ENCODE data around the gene CCDC88C. TPM values are rescaled to one million over a fixed set of nuclear protein-coding genes. Genes with fewer than 3 reads are reported as not detected.

Gene CCDC88C
- total and polyA plus RNA-seq, 2 donors = 25.6 to 47.4 TPM

DNA sequence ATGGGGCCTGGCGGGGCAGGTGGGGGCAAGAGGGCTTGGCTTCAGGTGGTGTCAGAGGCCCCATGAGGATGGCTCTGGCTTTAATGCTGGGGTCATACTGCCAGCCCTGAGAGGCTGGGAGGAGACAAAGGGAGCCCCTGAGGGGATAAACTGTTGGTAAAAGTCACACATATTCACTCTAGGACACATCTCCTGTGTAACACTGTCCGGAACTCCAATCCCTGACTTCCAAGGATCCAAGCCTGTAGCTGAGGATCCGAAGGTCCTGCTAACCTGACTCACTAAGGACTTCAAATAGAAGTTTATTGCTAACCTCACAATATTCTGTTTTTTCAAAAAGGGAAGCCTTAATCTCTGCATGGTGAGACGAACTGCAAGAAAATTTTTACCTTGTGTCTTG is 134.0 kb downstream of the CCDC88C start:
- Histone ChIP-seq H3K9me3 (ENCODE audit: control insufficient read depth in 2 of 2, insufficient read depth in 1 of 2, low read length in 1 of 2) (peaks cover 1 to 8% of the 10 kb centered on the region in 2 donors), H3K36me3 (ENCODE audit: control insufficient read depth in 2 of 2, insufficient read depth in 2 of 2, low read length in 1 of 2) (peaks cover 72 to 95% of the 10 kb centered on the region in 2 donors), H3K4me3 (ENCODE audit: low read length in 2 of 2) (no peak overlapping the region), H3K27me3 (ENCODE audit: control insufficient read depth in 2 of 2, insufficient read depth in 1 of 2, low read length in 1 of 2) (no peaks in the 10 kb centered on the region), H3K4me1 (ENCODE audit: control insufficient read depth in 2 of 2, insufficient read depth in 2 of 2, low read length in 2 of 2) (peaks cover 10 to 49% of the 10 kb centered on the region in 2 donors), H3K27ac (ENCODE audit: low read depth in 1 of 2, low read length in 1 of 2) (no peak overlapping the region)
- WGBS = 96% methylated on average over 4 of the region's 4 CpGs
- DNase-seq (ENCODE audit: low read depth in 6 of 9, low spot score in 9 of 9) = no peak

DNA sequence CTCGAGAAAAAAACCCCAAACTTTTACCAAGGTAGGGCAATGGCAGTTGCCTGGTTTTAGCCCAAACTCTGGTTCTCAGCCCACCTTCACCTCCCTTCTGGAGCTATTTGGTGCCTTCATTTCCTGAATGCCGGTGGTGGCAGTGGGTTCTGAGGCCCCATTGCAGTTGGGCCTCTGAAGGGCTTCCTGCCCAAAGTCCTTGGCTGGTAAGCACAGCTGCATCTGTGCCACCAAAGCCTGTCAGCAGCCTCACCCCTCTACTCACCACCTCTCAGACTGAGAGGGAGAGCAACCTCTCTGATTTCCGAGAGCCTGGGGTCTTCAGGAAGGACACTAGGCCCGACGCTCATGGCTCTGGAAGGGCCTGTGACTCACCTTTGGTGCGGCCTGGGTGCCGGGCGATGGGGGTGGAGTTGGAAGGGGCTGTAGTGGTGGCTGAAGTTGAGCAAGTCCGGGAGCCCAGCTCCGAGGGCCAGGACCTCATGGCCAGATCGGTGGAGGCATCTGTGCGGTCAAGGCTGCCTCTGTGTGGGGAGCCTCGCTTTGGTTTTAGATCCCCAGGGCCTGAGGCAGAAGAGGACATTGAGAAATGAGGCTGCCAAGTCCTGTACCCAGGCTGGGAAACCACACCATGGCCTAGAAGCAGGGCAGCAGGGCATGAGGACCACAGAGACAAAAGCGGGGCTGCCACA is 134.5 kb downstream of the CCDC88C start:
- peaks cover 72 to 96% of the 10 kb centered on the region in 2 donors for H3K36me3 ChIP-seq (ENCODE audit: control insufficient read depth in 2 of 2, insufficient read depth in 2 of 2, low read length in 1 of 2)
- peak in 3 of 9 donors; percentile 37 to 62 (median 48) for DNase-seq (ENCODE audit: low read depth in 6 of 9, low spot score in 9 of 9)
- 74% methylated on average over 14 of the region's 14 CpGs for WGBS

DNA sequence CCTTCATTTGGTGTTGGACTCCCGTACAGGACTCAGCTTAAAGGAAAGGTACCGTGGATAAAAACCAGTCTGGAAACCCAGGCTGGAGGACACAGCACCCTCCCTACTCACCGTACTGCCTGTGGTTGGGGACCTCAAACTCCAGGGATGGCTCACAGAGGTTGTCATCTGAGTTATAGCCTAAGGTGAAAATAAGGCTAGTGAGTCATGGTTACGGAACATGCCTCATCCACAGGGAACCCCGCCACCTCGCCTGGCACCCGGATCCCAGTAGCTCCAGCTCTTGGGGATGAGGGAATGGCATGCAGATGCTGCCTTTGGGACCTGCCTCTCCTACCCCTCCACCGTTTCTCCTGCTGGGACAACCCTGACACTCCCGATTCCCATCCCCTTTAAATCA is 136.3 kb downstream of the CCDC88C start:
- Histone ChIP-seq H3K27me3 (ENCODE audit: control insufficient read depth in 2 of 2, insufficient read depth in 1 of 2, low read length in 1 of 2) (no peaks in the 10 kb centered on the region), H3K9me3 (ENCODE audit: control insufficient read depth in 2 of 2, insufficient read depth in 1 of 2, low read length in 1 of 2) (peaks cover 1 to 8% of the 10 kb centered on the region in 2 donors), H3K36me3 (ENCODE audit: control insufficient read depth in 2 of 2, insufficient read depth in 2 of 2, low read length in 1 of 2) (peaks cover 78 to 98% of the 10 kb centered on the region in 2 donors), H3K27ac (ENCODE audit: low read depth in 1 of 2, low read length in 1 of 2) (no peak overlapping the region), H3K4me3 (ENCODE audit: low read length in 2 of 2) (no peak overlapping the region), H3K4me1 (ENCODE audit: control insufficient read depth in 2 of 2, insufficient read depth in 2 of 2, low read length in 2 of 2) (peaks cover 10 to 49% of the 10 kb centered on the region in 2 donors)
- 98% methylated on average over 9 of the region's 9 CpGs for WGBS
- DNase-seq (ENCODE audit: low read depth in 6 of 9, low spot score in 9 of 9) = no peak

More for the DNA sequence above, 134.5 kb downstream of the CCDC88C start:
- Histone ChIP-seq H3K9me3 (ENCODE audit: control insufficient read depth in 2 of 2, insufficient read depth in 1 of 2, low read length in 1 of 2) (peaks cover 1 to 8% of the 10 kb centered on the region in 2 donors), H3K27me3 (ENCODE audit: control insufficient read depth in 2 of 2, insufficient read depth in 1 of 2, low read length in 1 of 2) (no peaks in the 10 kb centered on the region), H3K27ac (ENCODE audit: low read depth in 1 of 2, low read length in 1 of 2) (peak overlapping the region in 1 of 2 donors; percentile 68), H3K4me1 (ENCODE audit: control insufficient read depth in 2 of 2, insufficient read depth in 2 of 2, low read length in 2 of 2) (peaks cover 10 to 49% of the 10 kb centered on the region in 2 donors), H3K4me3 (ENCODE audit: low read length in 2 of 2) (no peak overlapping the region)

DNA sequence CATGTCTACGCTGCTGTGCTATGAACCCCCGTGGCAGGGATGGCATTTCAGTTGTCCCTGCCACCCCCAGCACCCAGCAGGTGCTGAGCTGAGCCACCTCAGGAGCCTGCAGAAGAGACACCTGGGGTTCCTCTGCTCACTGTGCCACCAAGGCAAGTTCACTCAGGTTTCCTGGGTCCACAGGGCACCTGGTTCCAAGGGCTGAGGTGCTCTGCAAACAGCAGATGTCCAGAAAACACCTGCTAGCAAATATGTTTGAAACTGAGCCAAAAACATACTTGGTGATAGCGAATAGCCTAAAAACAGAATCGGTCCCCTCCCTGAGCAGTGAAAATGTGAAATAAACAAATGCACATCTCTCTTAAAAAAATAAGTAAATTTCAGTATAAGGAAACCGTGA is 137.5 kb downstream of the CCDC88C start:
- WGBS = 81% methylated on average over 5 of the region's 5 CpGs
- Histone ChIP-seq H3K4me3 (ENCODE audit: low read length in 2 of 2) (no peak overlapping the region), H3K27me3 (ENCODE audit: control insufficient read depth in 2 of 2, insufficient read depth in 1 of 2, low read length in 1 of 2) (no peaks in the 10 kb centered on the region), H3K27ac (ENCODE audit: low read depth in 1 of 2, low read length in 1 of 2) (no peak overlapping the region), H3K36me3 (ENCODE audit: control insufficient read depth in 2 of 2, insufficient read depth in 2 of 2, low read length in 1 of 2) (peaks cover 80 to 93% of the 10 kb centered on the region in 2 donors), H3K9me3 (ENCODE audit: control insufficient read depth in 2 of 2, insufficient read depth in 1 of 2, low read length in 1 of 2) (peaks cover 1 to 8% of the 10 kb centered on the region in 2 donors), H3K4me1 (ENCODE audit: control insufficient read depth in 2 of 2, insufficient read depth in 2 of 2, low read length in 2 of 2) (peaks cover 10 to 44% of the 10 kb centered on the region in 2 donors)
- peak in 1 of 9 donors; percentile 42 for DNase-seq (ENCODE audit: low read depth in 6 of 9, low spot score in 9 of 9)

DNA sequence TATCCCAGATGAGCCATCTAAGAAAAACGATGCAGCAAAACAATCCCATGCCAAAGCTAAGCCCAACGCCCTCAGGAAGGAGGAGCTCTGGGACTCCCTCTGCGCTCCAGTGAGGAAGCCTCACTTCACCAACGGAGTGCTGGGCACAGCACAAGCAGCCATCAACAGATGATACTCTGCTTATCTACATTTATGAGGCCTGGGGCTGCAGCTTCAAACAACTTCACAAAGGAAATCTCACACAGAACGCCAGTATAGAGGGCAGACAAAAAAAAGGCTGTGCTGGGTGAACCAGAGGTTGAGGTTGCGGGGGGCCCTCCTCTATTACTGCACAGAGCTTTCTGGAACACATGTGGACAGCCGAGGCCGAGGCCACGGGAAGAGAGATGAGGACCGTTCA is 138.3 kb downstream of the CCDC88C start:
- no peaks in the 10 kb centered on the region for H3K27me3 ChIP-seq (ENCODE audit: control insufficient read depth in 2 of 2, insufficient read depth in 1 of 2, low read length in 1 of 2)
- WGBS = 99% methylated on average over 10 of the region's 10 CpGs
- no peak overlapping the region for H3K27ac ChIP-seq (ENCODE audit: low read depth in 1 of 2, low read length in 1 of 2)
- peaks cover 5 to 36% of the 10 kb centered on the region in 2 donors for H3K4me1 ChIP-seq (ENCODE audit: control insufficient read depth in 2 of 2, insufficient read depth in 2 of 2, low read length in 2 of 2)
- peaks cover 1 to 8% of the 10 kb centered on the region in 2 donors for H3K9me3 ChIP-seq (ENCODE audit: control insufficient read depth in 2 of 2, insufficient read depth in 1 of 2, low read length in 1 of 2)
- no peak for DNase-seq (ENCODE audit: low read depth in 6 of 9, low spot score in 9 of 9)
- H3K36me3 ChIP-seq (ENCODE audit: control insufficient read depth in 2 of 2, insufficient read depth in 2 of 2, low read length in 1 of 2) = peaks cover 84 to 93% of the 10 kb centered on the region in 2 donors
- no peak overlapping the region for H3K4me3 ChIP-seq (ENCODE audit: low read length in 2 of 2)

DNA sequence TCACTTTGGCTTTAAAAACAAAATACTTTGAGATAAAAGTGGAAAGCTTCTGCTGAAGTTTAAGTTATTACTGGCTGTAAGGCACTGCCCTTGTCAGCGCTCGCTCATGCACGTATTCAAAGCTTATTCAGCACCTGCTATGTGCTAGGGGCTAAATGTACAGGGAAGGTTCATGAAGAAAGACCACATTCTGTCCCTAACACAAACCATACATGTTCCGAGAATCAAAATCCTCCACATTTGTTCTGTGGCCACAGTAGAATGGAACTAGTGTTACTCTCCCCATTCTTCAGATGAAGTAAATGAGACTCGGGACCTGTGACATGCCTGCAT is 139.3 kb downstream of the CCDC88C start:
- Histone ChIP-seq H3K27ac (ENCODE audit: low read depth in 1 of 2, low read length in 1 of 2) (no peak overlapping the region), H3K36me3 (ENCODE audit: control insufficient read depth in 2 of 2, insufficient read depth in 2 of 2, low read length in 1 of 2) (peaks cover 90 to 92% of the 10 kb centered on the region in 2 donors), H3K4me1 (ENCODE audit: control insufficient read depth in 2 of 2, insufficient read depth in 2 of 2, low read length in 2 of 2) (peaks cover 4 to 27% of the 10 kb centered on the region in 2 donors), H3K9me3 (ENCODE audit: control insufficient read depth in 2 of 2, insufficient read depth in 1 of 2, low read length in 1 of 2) (peaks cover 1 to 6% of the 10 kb centered on the region in 2 donors), H3K27me3 (ENCODE audit: control insufficient read depth in 2 of 2, insufficient read depth in 1 of 2, low read length in 1 of 2) (no peaks in the 10 kb centered on the region), H3K4me3 (ENCODE audit: low read length in 2 of 2) (no peak overlapping the region)
- no peak for DNase-seq (ENCODE audit: low read depth in 6 of 9, low spot score in 9 of 9)
- 96% methylated on average over 5 of the region's 5 CpGs for WGBS

DNA sequence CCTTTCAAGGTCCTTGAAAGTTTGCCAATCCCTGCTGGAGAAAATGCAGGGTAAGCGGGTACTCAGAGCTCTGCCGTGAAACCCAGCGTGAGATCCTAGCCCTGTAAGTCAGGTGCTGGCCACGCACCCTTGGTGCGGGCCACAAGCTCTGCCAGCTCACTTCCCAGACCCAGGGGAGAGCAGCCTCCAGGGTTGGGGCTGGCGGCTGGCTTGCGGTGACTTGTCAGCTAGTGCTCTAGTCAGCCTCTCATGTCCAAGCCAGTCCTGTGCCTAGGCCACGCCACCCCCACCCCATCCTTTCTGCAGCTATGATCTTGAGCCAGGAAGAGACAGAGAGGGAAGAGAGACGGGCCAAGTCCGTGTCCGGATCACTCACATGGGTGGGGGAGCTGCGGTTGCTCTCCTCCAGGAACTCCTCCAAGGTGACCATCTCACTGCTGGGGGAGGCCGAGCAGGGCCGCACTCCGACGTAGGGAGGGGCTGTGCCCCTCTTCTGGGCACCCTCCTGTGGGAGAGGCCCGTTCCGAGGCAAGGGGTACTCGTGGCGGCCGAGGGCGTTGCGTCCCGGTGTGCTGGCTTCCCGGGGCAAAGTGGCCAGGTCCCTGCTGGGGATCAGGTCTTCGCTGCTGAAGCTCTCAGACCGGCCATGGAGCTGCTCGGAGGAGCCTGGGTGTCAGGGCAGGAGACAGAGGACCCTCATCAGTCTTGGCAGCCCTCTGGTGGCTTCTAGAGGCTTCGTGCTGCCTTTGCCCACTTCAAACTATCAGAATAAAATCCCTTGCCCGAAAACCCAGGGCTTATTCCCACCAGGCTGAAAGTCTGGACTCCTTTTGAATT is 139.9 kb downstream of the CCDC88C start:
- Histone ChIP-seq H3K27me3 (ENCODE audit: control insufficient read depth in 2 of 2, insufficient read depth in 1 of 2, low read length in 1 of 2) (no peaks in the 10 kb centered on the region), H3K9me3 (ENCODE audit: control insufficient read depth in 2 of 2, insufficient read depth in 1 of 2, low read length in 1 of 2) (peaks cover 1 to 3% of the 10 kb centered on the region in 2 donors), H3K4me1 (ENCODE audit: control insufficient read depth in 2 of 2, insufficient read depth in 2 of 2, low read length in 2 of 2) (peaks cover 0 to 21% of the 10 kb centered on the region in 2 donors), H3K36me3 (ENCODE audit: control insufficient read depth in 2 of 2, insufficient read depth in 2 of 2, low read length in 1 of 2) (peaks cover 90 to 92% of the 10 kb centered on the region in 2 donors), H3K27ac (ENCODE audit: low read depth in 1 of 2, low read length in 1 of 2) (peak overlapping the region; percentile 11 to 19), H3K4me3 (ENCODE audit: low read length in 2 of 2) (no peak overlapping the region)
- no peak for DNase-seq (ENCODE audit: low read depth in 6 of 9, low spot score in 9 of 9)
- 94% methylated on average over 30 of the region's 30 CpGs for WGBS

DNA sequence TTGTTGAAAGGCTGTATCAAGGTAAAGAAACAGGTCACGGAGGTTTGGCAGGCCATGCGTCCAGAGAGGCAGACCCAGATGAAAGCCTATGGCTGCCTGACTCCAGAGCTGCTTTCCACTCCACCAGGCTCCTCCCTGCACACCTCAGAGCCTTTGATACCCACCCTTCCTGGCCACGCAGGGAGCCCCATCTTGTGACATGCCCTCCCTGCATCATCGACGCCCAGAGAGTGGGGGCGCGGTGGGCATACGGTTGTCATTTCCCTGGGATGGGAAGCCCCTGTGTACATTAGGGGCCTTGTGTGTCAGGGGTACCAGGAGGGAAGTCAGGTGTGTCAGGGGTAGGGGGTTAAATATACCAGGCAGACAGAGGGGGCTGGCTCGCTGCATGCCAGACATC is 142.8 kb downstream of the CCDC88C start:
- Histone ChIP-seq H3K36me3 (ENCODE audit: control insufficient read depth in 2 of 2, insufficient read depth in 2 of 2, low read length in 1 of 2) (peaks cover 77 to 82% of the 10 kb centered on the region in 2 donors), H3K27ac (ENCODE audit: low read depth in 1 of 2, low read length in 1 of 2) (no peak overlapping the region)
- WGBS = 97% methylated on average over 9 of the region's 9 CpGs

DNA sequence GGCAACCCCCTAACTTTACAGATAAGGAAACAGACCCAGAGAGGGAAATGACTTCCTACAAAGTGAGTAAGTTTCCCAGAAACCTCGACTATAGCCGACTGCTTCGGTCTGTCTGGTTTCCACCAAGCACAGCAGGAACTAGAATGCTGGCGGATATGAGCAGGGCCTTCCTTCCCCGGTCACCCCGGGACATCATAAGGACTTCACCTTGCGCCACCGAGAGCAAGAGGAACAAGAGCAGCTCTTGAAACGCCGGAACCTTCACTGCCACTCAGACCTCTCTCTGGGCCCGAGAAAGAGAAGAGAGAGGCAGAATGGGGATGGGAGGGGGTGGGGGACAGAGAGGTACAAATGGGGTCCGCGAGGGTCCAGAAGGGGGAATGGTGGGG is 143.7 kb downstream of the CCDC88C start:
- WGBS = 93% methylated on average over 13 of the region's 13 CpGs

More for the DNA sequence above, 142.8 kb downstream of the CCDC88C start:
- H3K4me1 ChIP-seq (ENCODE audit: control insufficient read depth in 2 of 2, insufficient read depth in 2 of 2, low read length in 2 of 2) = peaks cover 0 to 7% of the 10 kb centered on the region in 2 donors
- no peaks in the 10 kb centered on the region for H3K9me3 ChIP-seq (ENCODE audit: control insufficient read depth in 2 of 2, insufficient read depth in 1 of 2, low read length in 1 of 2)
- H3K27me3 ChIP-seq (ENCODE audit: control insufficient read depth in 2 of 2, insufficient read depth in 1 of 2, low read length in 1 of 2) = no peaks in the 10 kb centered on the region
- no peak for DNase-seq (ENCODE audit: low read depth in 6 of 9, low spot score in 9 of 9)
- H3K4me3 ChIP-seq (ENCODE audit: low read length in 2 of 2) = no peak overlapping the region

More for the DNA sequence above, 143.7 kb downstream of the CCDC88C start:
- Histone ChIP-seq H3K27me3 (ENCODE audit: control insufficient read depth in 2 of 2, insufficient read depth in 1 of 2, low read length in 1 of 2) (no peaks in the 10 kb centered on the region), H3K4me3 (ENCODE audit: low read length in 2 of 2) (no peak overlapping the region), H3K36me3 (ENCODE audit: control insufficient read depth in 2 of 2, insufficient read depth in 2 of 2, low read length in 1 of 2) (peaks cover 68 to 73% of the 10 kb centered on the region in 2 donors), H3K27ac (ENCODE audit: low read depth in 1 of 2, low read length in 1 of 2) (no peak overlapping the region), H3K9me3 (ENCODE audit: control insufficient read depth in 2 of 2, insufficient read depth in 1 of 2, low read length in 1 of 2) (no peaks in the 10 kb centered on the region), H3K4me1 (ENCODE audit: control insufficient read depth in 2 of 2, insufficient read depth in 2 of 2, low read length in 2 of 2) (no peaks in the 10 kb centered on the region)
- DNase-seq (ENCODE audit: low read depth in 6 of 9, low spot score in 9 of 9) = no peak
